ENCODE results near the gene AFF3. TPM values are rescaled to one million over a fixed set of nuclear protein-coding genes. Genes with fewer than 3 reads are reported as not detected.

AFF3 gene
- total and polyA plus RNA-seq, 2 donors (not counting 3 experiments of a cell fraction or from before 2014, with no cell fraction given): 0.06 to 0.07 TPM

GRCh38 chr2:100067784-100068183 lies 74.6 kb downstream of the AFF3 start:
- DNase-seq (ENCODE audit: low read depth, low spot score): no peak
- Histone ChIP-seq H3K9me3 (replicated peaks; ENCODE audit: control insufficient read depth, insufficient read depth, low read length) (no peaks in the 10 kb centered on the region), H3K4me2 (ENCODE audit: insufficient read depth, low read length) (no peak overlapping the region), H3K36me3 (ENCODE audit: control insufficient read depth in 2 of 2, extremely low read depth in 1 of 2, insufficient read depth in 2 of 2, low read length in 2 of 2) (no peaks in the 10 kb centered on the region), H3K9me1 (replicated peaks; ENCODE audit: control insufficient read depth, extremely low read depth, insufficient read depth, low read length) (no peaks in the 10 kb centered on the region), H3K27ac (ENCODE audit: insufficient read depth, low read depth, low read length) (no peak overlapping the region), H3K4me1 (ENCODE audit: control insufficient read depth, extremely low read depth, insufficient read depth, low read length) (no peaks in the 10 kb centered on the region), H3K79me2 (ENCODE audit: control insufficient read depth, insufficient read depth, low read length) (no peaks in the 10 kb centered on the region), H3K27me3 (ENCODE audit: control insufficient read depth in 2 of 2, insufficient read depth in 2 of 2, low read length in 2 of 2) (peaks cover 2 to 6% of the 10 kb centered on the region in 2 experiments), H3K4me3 (replicated peaks in 1 of 3; ENCODE audit: insufficient read depth in 1 of 3, low read depth in 1 of 3, low read length in 3 of 3) (no peak overlapping the region), H2AFZ (ENCODE audit: low read depth, low read length) (no peak overlapping the region), H4K20me1 (replicated peaks; ENCODE audit: control insufficient read depth, extremely low read depth, insufficient read depth, low read length) (no peaks in the 10 kb centered on the region), H3K9ac (replicated peaks; ENCODE audit: extremely low read depth, insufficient read depth, low read length) (no peak overlapping the region)
- BruUV-seq (replicated peaks): no TSS peak
- FAIRE-seq: no peak
- intact Hi-C loops (cut with micrococcal nuclease): no loop called here
- CTCF ChIA-PET: interaction anchor here (1.1 to 2.7 kb wide), 3 partner anchors 10 to 508 kb away, joined by 3 to 10 read pairs (median 3); no protein-coding TSS in a partner anchor
- POLR2A ChIA-PET: no interaction called here
- dilution Hi-C loops (cut with MboI; ENCODE audit: extremely low pct_ligation_motif_present, low sequenced_read_pairs): no loop called here
- TF ChIP-seq MYC (IDR thresholded peaks at IDR 0.05; ENCODE audit: low read depth, low read length) (no peak), EZH2 (IDR thresholded peaks at IDR 0.05; ENCODE audit: borderline replicate concordance, low read depth, low read length, severe bottlenecking) (no peak)
- TF ChIP-seq, protein P1, sequence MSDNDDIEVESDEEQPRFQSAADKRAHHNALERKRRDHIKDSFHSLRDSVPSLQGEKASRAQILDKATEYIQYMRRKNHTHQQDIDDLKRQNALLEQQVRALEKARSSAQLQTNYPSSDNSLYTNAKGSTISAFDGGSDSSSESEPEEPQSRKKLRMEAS (IDR thresholded peaks at IDR 0.05; ENCODE audit: insufficient read depth, insufficient read length): no peak

- dilution Hi-C loops (cut with MboI; ENCODE audit: extremely low pct_ligation_motif_present, low sequenced_read_pairs): no loop called here
- H3K9me3 ChIP-seq (replicated peaks; ENCODE audit: control insufficient read depth, insufficient read depth, low read length): no peaks in the 10 kb centered on the region
- H3K36me3 ChIP-seq (ENCODE audit: control insufficient read depth in 2 of 2, extremely low read depth in 1 of 2, insufficient read depth in 2 of 2, low read length in 2 of 2): no peaks in the 10 kb centered on the region
- DNase-seq (ENCODE audit: low read depth, low spot score) (no peak), FAIRE-seq (no peak)
- H3K9me1 ChIP-seq (replicated peaks; ENCODE audit: control insufficient read depth, extremely low read depth, insufficient read depth, low read length): no peaks in the 10 kb centered on the region
- no peak overlapping the region for H3K27ac ChIP-seq (ENCODE audit: insufficient read depth, low read depth, low read length)
- ChIA-PET POLR2A (no interaction called here), CTCF (interaction anchor here (1.1 to 2.7 kb wide), 3 partner anchors 11 to 508 kb away, joined by 3 to 10 read pairs (median 3); no protein-coding TSS in a partner anchor)
- no peaks in the 10 kb centered on the region for H3K4me1 ChIP-seq (ENCODE audit: control insufficient read depth, extremely low read depth, insufficient read depth, low read length)
- no peak overlapping the region for H3K9ac ChIP-seq (replicated peaks; ENCODE audit: extremely low read depth, insufficient read depth, low read length)
- intact Hi-C loops (cut with micrococcal nuclease): no loop called here
- H4K20me1 ChIP-seq (replicated peaks; ENCODE audit: control insufficient read depth, extremely low read depth, insufficient read depth, low read length): no peaks in the 10 kb centered on the region
- BruUV-seq (replicated peaks): no TSS peak
- H3K27me3 ChIP-seq (ENCODE audit: control insufficient read depth in 2 of 2, insufficient read depth in 2 of 2, low read length in 2 of 2): peaks cover 2 to 6% of the 10 kb centered on the region in 2 experiments
- no peaks in the 10 kb centered on the region for H3K79me2 ChIP-seq (ENCODE audit: control insufficient read depth, insufficient read depth, low read length)
- H3K4me3 ChIP-seq (replicated peaks in 1 of 3; ENCODE audit: insufficient read depth in 1 of 3, low read depth in 1 of 3, low read length in 3 of 3): no peak overlapping the region
- H2AFZ ChIP-seq (ENCODE audit: low read depth, low read length): no peak overlapping the region
- TF ChIP-seq POLR2A (IDR thresholded peaks at IDR 0.05; ENCODE audit: low read depth, low read length) (no peak), POLR2AphosphoS5 (IDR thresholded peaks at IDR 0.05; ENCODE audit: insufficient read depth, low read depth, low read length) (no peak), CTCF (IDR thresholded peaks at IDR 0.05; ENCODE audit: extremely low read depth in 1 of 2, insufficient read depth in 1 of 2, low read depth in 1 of 2, low read length in 2 of 2) (no peak), MYC (IDR thresholded peaks at IDR 0.05; ENCODE audit: low read depth, low read length) (no peak), JUN (IDR thresholded peaks at IDR 0.05; ENCODE audit: borderline replicate concordance, insufficient read depth, insufficient read length, low read depth) (no peak)
- TF ChIP-seq, protein P1 (IDR thresholded peaks at IDR 0.05; ENCODE audit: insufficient read depth, insufficient read length): no peak
- H3K4me2 ChIP-seq (ENCODE audit: insufficient read depth, low read length): no peak overlapping the region
Measured at GRCh38 chr2:100066856-100067255, 75.5 kb downstream of the AFF3 start.
